ENCODE results near the gene CFAP91. TPM values are rescaled to one million over a fixed set of nuclear protein-coding genes. Genes with fewer than 3 reads are reported as not detected.

Gene CFAP91
- total RNA-seq, 1 donor from 2014 or later = 12.9 TPM

- H3K4me3 Mint-ChIP-seq = peak overlapping the region; percentile 2
- intact Hi-C loops (cut with micrococcal nuclease) = loop anchor here (1.0 kb wide), 1 partner anchor 36 kb away; no protein-coding TSS in a partner anchor
- ATAC-seq (ENCODE audit: low read depth) (no peak), DNase-seq (no peak)
- peaks cover 64% of the 10 kb centered on the region for H3K4me1 Mint-ChIP-seq
- ChIA-PET POLR2A (interaction anchor here (0.9 to 4.1 kb wide), 6 partner anchors 9 to 125 kb away, joined by 3 to 20 read pairs (median 6); partner anchors contain the start of genes CD80 and COX17), CTCF (interaction anchor here (1.2 kb wide), 1 partner anchor 9 kb away, joined by 3 read pairs; no protein-coding TSS in a partner anchor)
- H3K9me3 Mint-ChIP-seq = no peaks in the 10 kb centered on the region
- no peak for TF ChIP-seq CTCF (IDR thresholded peaks at IDR 0.05)
- peak overlapping the region; percentile 75 for H3K27ac Mint-ChIP-seq
- peaks cover 30% of the 10 kb centered on the region for H3K36me3 Mint-ChIP-seq (ENCODE audit: low read depth)
- no peaks in the 10 kb centered on the region for H3K27me3 Mint-ChIP-seq
Observed at GRCh38 chr3:119664370-119664769, 38.5 kb upstream of the CFAP91 start.

- POLR2A ChIA-PET = interaction anchor here (0.9 to 4.1 kb wide), 5 partner anchors 11 to 126 kb away, joined by 3 to 20 read pairs (median 5); partner anchors contain the start of genes CD80 and COX17
- Mint-ChIP-seq H3K9me3 (no peaks in the 10 kb centered on the region), H3K4me3 (peak overlapping the region; percentile 2), H3K27me3 (no peaks in the 10 kb centered on the region), H3K36me3 (ENCODE audit: low read depth) (peaks cover 28% of the 10 kb centered on the region), H3K27ac (peak overlapping the region; percentile 75), H3K4me1 (peaks cover 67% of the 10 kb centered on the region)
- CTCF ChIA-PET = no interaction called here
- intact Hi-C loops (cut with micrococcal nuclease) = loop anchor here (1.0 kb wide), 3 partner anchors 12 to 37 kb away; partner anchors contain the start of gene COX17
- DNase-seq = no peak
- peak; percentile 77 for ATAC-seq (ENCODE audit: low read depth)
- no peak for TF ChIP-seq CTCF (IDR thresholded peaks at IDR 0.05)
Observed at GRCh38 chr3:119664850-119665379, 37.9 kb upstream of the CFAP91 start.

GRCh38 chr3:119665954-119666559 is 36.8 kb upstream of the CFAP91 start:
- H3K4me1 Mint-ChIP-seq = peaks cover 66% of the 10 kb centered on the region
- ChIA-PET POLR2A (interaction anchor here (0.6 to 4.1 kb wide), 5 partner anchors 10 to 122 kb away, joined by 3 to 20 read pairs (median 6); partner anchors contain the start of genes ADPRH, CD80 and COX17), CTCF (interaction anchor here (1.0 kb wide), 1 partner anchor 15 kb away, joined by 5 read pairs; no protein-coding TSS in a partner anchor)
- H3K4me3 Mint-ChIP-seq = no peak overlapping the region
- H3K9me3 Mint-ChIP-seq = no peaks in the 10 kb centered on the region
- ATAC-seq (ENCODE audit: low read depth) (no peak), DNase-seq (no peak)
- H3K27ac Mint-ChIP-seq = peak overlapping the region; percentile 75
- H3K36me3 Mint-ChIP-seq (ENCODE audit: low read depth) = peaks cover 40% of the 10 kb centered on the region
- TF ChIP-seq CTCF (IDR thresholded peaks at IDR 0.05) = no peak
- intact Hi-C loops (cut with micrococcal nuclease) = loop anchor here (1.0 kb wide), 2 partner anchors 11 to 28 kb away; partner anchors contain the start of gene COX17
- no peaks in the 10 kb centered on the region for H3K27me3 Mint-ChIP-seq

GRCh38 chr3:119669906-119670570 is 32.8 kb upstream of the CFAP91 start:
- ChIA-PET CTCF (no interaction called here), POLR2A (no interaction called here)
- H3K4me3 Mint-ChIP-seq = no peak overlapping the region
- H3K9me3 Mint-ChIP-seq = no peaks in the 10 kb centered on the region
- no peaks in the 10 kb centered on the region for H3K27me3 Mint-ChIP-seq
- no peak for ATAC-seq (ENCODE audit: low read depth)
- H3K36me3 Mint-ChIP-seq (ENCODE audit: low read depth) = peaks cover 78% of the 10 kb centered on the region
- no peak for TF ChIP-seq CTCF (IDR thresholded peaks at IDR 0.05)
- no peak for DNase-seq
- H3K27ac Mint-ChIP-seq = peak overlapping the region; percentile 46
- intact Hi-C loops (cut with micrococcal nuclease) = no loop called here
- peaks cover 36% of the 10 kb centered on the region for H3K4me1 Mint-ChIP-seq
